ENCODE measurements around the gene CREB3L2.

- TF ChIP-seq CTCF (IDR thresholded peaks at IDR 0.05; ENCODE audit: insufficient read depth, low read length): no peak
- TF ChIP-seq, protein P1, sequence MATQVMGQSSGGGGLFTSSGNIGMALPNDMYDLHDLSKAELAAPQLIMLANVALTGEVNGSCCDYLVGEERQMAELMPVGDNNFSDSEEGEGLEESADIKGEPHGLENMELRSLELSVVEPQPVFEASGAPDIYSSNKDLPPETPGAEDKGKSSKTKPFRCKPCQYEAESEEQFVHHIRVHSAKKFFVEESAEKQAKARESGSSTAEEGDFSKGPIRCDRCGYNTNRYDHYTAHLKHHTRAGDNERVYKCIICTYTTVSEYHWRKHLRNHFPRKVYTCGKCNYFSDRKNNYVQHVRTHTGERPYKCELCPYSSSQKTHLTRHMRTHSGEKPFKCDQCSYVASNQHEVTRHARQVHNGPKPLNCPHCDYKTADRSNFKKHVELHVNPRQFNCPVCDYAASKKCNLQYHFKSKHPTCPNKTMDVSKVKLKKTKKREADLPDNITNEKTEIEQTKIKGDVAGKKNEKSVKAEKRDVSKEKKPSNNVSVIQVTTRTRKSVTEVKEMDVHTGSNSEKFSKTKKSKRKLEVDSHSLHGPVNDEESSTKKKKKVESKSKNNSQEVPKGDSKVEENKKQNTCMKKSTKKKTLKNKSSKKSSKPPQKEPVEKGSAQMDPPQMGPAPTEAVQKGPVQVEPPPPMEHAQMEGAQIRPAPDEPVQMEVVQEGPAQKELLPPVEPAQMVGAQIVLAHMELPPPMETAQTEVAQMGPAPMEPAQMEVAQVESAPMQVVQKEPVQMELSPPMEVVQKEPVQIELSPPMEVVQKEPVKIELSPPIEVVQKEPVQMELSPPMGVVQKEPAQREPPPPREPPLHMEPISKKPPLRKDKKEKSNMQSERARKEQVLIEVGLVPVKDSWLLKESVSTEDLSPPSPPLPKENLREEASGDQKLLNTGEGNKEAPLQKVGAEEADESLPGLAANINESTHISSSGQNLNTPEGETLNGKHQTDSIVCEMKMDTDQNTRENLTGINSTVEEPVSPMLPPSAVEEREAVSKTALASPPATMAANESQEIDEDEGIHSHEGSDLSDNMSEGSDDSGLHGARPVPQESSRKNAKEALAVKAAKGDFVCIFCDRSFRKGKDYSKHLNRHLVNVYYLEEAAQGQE (IDR thresholded peaks at IDR 0.05; ENCODE audit: insufficient replicate concordance, low read depth): no peak
- no peak for TF ChIP-seq POLR2AphosphoS5 (IDR thresholded peaks at IDR 0.05; ENCODE audit: low read depth)
Observed at GRCh38 chr7:138014686-138015085, 12.8 kb upstream of the CREB3L2 start.

All from HL-60 (cell line).